NK-92 (cell line): ENCODE results near the gene LMX1B.

Experiments
- DNase-seq: peaks from one replicate; lab custom pipeline; 2025; ENCODE audit not compliant: unreplicated experiment; lab: John Stamatoyannopoulos, UW

Gene LMX1B

DNA sequence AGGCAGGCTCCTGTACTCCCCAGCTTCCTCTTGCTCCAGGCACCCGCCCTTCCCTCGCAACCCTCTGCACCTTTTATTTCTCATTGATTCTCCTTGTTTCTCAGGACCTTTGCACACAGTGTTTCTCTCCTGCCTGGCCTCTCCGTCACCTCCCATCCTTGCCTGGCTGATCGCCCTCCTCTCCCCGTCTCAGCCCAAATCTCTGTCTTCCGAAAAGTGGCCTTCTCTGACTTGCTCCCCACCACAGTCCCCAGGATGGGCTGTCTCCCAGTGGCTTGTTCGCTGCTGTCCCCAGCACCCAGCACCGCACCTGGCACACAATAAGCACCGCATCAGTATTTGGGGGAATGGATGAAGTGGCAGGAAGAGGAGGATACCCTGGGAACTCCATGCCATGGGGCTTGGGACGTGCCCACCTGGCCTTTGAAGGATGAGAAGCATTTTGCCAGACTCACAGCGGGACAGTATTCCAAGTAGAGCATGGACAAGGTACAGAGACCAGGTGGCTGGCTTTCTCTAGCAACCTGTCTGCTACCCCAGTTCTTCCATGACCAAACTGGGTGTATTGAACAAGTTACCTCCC is 62.5 kb downstream of the LMX1B start:
- no peak for DNase-seq

- DNase-seq, result no peak
Measured at GRCh38 chr9:126676685-126677143, 63.0 kb downstream of the LMX1B start.

DNA sequence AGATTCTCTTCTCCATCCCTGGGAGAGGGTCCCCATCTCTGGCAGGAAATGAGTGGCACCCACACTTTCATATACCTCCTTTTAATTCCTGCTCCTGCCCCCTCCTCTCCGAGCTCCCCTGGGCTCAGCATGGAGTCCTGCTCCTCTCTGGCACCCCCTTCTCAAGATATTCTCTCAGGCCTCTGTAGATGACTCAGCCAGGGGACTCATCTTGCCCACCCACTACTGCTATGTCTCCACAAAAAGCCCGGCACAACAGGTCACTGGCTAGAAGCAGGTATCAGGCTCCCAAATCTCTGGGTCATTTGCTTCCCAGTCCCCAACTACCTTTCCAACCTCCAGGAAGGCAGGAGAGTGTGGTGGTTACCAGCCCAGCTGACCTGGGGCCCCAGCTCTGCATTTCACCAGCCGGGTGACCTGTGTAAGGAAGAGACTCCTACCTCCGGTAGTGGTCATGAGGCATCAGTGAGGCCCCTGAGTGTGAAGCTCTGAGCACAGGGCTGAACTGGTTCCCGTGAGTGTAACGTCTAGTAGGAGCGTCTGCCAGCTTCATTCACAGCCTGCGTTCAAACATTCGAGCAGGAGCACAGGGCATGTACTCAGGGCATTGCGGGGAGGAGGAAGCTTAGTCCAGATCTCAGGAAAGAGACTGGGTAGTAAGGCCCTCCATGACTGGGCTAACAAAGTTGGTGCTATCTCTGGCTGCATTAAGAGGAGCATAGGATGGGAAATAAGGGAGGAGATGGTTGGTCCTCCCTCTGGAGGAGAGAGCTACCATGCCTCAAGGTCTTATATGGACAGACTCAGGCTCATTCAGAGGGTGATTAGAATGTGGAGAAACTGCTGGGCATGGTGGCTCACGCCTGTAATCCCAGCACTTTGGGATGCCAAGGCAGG is 63.7 kb downstream of the LMX1B start:
- DNase-seq, result no peak

DNA sequence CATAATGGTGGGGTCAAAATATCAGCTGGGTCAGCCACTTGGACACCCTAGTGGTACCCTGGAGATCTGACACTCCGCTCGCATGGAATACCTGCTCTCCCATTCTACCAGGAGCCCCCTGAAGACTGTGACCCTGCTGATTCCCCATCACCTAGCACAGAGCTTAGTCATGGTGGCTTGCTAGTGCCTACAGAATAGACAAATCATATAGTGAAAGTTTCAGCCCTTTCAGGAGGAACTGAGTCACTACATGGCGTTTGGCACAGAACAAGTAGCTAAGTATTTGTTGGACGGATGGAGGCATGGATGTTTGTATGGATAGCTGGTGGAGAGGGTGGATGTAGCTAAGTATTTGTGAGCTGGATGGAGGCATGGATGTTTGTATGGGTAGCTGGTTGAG is 65.3 kb downstream of the LMX1B start:
- no peak for DNase-seq

DNA sequence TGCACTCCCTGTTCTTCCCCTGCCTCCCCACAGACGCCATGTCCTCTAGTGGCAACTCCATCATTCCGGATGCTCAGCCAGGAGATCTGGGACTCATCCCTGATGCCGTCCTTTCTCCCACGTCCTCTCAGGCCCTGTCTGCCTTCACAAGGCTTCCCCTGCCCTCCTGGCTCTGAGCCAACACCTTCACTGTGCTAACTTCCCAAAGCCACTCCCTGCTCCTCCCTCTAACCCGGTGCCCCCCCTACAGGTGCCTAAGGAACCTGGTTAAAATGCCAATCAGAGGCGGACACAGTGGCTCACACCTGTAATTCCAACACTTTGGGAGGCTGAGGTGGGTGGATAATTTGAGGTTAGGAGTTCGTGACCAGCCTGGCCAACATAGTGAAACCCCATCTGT is 67.6 kb downstream of the LMX1B start:
- no peak for DNase-seq

GRCh38 chr9:126682113-126682810 is 68.5 kb downstream of the LMX1B start:
- no peak for DNase-seq

DNA sequence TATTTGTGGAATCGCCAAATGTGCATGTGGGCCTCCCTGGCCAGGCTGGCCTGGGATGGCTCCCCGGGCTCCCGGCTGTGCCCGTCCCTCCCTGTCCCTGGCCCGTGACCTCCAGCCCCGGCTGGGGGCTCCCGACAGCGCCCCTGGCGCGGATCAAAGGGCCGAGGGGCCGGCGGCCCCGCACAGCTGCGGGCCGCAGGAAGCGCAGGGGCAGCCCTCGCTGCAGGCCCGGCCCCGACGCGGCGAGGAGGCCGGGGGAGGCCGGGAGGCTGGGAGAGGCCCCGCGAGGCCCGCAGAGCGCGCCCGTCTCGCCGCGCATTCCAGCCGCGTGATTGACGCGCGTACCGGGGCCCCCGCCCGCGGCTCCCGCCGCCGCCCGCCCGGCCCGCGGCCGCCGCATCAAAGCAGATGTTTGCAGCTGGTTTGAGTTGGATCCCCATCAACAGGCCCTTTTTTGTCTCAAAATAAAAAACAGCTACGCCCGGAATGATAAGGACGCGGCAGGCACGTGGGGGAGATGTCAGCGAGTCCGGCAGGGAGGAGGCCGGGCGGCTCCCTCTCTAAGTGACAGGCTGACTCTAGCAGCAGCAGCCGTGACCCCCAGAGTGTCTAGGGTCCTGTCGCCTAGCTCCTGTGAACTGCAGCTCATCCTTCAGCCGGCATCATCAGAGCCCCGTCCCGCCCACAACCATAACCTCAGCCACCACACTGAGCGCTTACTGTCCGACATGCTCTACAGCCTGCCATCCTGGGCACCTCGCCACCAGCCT is 69.4 kb downstream of the LMX1B start:
- no peak for DNase-seq

DNA sequence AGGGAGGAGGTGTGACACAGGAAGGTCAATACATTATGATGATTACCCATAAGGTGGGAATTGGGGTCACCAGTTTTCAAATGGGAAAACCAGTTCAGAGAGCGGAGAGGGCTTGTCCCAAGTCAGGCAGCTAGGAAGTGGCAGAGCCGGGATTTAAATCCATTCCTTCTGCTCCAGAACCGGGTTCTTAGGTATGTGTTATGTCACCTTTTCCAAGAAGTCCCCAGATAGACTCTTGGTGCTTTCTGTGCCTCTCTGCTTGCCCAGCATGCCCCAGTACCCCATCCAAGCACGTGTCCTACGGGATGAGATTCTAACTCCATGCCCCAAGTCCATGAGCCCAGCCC is 69.9 kb downstream of the LMX1B start:
- no peak for DNase-seq

- DNase-seq, result no peak
Measured at GRCh38 chr9:126684345-126684744, 70.6 kb downstream of the LMX1B start.

DNA sequence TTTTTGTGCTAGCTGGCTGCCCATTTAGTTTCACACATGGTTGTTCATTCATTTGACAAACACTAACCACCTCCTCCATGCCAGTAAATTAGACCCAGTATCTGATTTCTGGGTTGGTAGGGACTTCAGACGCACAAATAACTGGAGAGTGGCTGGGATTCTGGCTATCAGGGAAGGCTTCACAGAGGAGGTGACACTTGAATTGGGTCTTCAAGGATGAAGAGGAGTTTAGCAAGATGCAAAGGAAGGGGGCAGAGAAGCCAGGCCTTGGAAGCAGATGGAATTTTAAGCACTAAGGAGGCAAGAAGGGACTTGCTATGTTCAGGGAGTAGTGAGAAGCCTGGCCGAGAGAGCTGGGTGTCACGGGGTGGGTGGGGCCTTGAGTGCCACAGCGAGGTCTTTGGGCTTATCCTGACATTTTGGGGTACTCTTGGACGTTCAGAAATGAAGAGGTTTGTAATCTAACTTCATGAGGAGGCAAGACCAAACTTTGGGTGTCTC is 71.3 kb downstream of the LMX1B start:
- DNase-seq, result no peak

DNA sequence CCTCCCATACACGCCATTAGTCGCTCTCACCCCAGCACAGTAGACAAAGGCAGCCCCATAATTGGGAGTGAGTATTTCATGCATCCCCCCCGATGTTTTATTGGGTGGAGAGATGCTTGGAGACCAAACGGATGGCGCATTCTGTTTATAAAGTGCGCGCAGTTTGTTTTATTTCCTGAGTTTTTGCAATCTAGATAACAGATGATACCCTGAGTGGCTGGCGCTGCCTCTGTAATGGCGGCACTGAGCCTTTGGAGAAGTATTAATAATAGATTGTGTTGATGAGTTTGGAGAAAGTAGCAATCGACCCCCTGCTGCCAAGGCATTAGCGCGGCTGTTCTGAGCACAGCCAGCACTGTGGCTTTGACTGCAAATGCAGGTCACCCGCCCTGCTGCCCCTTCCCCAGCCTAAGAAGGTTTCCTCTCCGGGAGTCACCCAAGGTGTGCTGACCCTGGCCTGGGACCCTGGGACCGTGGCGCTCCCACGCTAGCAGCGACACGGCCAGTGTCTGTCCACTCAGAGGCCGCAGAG is 74.3 kb downstream of the LMX1B start:
- no peak for DNase-seq

DNA sequence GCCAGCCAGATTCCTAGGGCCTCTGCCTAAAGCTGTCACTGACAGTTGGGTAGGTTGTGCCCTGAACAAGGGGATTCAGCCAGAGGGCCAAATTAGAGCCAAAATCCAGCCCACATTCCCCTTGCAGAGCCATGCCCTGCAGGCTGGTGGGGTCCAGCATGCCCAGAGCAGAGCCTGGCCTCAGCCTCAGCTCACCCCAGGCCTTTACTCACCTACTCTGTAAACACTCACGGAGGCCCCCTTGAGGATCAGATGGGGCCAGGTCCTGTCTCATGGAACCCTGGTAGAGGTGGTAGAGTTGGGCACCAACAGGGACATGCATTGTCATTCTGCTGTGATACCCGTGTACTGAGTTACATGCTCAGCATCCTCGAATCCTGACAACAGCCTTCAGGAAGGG is 74.9 kb downstream of the LMX1B start:
- no peak for DNase-seq

DNA sequence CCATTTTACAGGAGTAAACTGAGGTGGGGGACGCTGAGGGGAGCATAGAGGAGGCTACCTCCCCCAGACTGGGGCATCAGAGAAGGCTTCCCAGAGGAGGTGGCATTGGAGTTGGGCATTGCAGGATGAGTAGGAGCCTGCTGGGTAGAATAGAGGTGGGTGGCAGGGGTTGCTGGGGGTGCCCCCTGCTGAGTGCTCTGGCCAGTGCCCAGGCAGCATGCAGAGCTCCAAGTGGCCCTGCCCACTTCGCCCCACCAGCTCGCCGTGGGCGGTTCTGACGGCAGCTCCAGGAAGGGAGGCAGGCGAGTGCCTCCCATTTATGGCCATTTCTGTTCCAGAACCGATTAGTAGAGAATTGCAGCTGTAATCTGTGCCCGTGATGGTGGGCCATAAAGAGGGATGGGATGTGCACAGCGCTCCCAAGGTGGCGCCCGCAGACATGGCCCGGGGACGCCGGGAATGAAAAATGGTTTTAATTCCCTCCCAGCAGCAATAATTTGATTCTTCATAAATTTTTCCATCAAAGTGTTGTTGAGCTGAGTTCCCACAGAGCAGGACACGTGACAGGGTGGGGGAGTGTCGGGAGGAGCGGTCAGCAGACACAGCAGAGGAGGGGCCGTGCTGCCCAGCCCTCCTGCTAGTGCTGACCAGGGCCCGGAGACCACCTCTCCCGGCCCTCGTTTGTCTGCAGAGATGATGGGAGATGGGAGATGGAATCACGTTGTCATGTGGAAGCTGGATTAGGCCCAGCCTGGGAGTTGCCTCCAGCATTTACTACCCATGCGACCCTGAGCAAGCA is 75.5 kb downstream of the LMX1B start:
- no peak for DNase-seq

DNA sequence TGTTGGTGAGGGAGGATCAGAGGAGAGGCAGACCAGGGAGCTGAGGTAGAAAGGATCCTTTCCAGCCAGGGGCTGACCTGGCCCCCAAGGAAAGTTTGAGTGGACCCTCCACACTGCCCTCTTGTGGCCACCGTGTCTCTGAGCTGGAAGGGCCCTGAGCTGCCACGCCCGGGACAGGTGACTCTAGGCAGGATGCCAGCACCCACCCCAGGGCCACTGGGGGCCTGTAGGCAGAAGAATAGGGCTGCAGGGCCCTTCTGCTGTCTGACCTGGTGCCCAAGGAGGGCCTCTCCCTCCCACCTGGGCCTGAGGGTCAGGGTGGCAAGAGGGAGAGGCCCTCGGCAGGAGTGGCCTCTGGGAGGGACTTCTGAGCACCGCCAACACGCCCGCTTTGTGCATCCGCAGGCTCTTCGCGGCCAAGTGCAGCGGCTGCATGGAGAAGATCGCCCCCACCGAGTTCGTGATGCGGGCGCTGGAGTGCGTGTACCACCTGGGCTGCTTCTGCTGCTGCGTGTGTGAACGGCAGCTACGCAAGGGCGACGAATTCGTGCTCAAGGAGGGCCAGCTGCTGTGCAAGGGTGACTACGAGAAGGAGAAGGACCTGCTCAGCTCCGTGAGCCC is 76.8 kb downstream of the LMX1B start:
- DNase-seq, result no peak

DNA sequence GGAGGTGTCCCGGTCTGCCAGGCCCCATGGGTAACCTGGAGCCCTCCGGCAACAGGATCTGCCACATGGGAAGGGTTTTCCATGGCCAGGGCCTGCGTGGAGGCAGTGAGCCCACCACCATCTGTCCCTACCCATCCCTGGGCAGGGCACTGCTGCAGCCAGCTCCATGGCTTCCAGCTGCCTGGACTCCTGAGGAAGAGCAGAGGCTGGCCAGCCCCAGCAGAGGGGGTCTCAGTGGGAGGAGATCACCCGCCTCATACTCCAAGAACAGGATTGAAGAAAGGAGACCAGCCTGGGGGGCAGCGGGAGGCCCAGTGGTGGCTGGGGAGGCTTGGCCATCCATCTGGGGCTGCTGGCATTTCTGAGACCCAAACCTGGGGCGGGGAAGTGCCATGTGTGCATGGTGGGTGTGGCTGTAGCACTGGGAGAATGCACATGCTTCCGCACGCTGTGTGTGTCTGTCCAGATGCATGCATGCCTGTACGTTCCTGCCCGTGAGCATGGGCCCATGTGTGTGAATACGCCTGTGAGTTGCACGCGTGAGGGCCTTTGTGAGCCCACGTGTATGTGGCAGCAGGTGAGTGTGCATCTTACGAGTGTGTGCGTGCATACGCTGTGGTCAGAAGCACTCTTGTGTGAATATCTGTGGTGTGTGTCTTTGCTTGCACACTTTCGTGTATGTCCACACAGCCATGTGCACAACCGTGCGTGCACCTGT is 78.5 kb downstream of the LMX1B start:
- no peak for DNase-seq

DNA sequence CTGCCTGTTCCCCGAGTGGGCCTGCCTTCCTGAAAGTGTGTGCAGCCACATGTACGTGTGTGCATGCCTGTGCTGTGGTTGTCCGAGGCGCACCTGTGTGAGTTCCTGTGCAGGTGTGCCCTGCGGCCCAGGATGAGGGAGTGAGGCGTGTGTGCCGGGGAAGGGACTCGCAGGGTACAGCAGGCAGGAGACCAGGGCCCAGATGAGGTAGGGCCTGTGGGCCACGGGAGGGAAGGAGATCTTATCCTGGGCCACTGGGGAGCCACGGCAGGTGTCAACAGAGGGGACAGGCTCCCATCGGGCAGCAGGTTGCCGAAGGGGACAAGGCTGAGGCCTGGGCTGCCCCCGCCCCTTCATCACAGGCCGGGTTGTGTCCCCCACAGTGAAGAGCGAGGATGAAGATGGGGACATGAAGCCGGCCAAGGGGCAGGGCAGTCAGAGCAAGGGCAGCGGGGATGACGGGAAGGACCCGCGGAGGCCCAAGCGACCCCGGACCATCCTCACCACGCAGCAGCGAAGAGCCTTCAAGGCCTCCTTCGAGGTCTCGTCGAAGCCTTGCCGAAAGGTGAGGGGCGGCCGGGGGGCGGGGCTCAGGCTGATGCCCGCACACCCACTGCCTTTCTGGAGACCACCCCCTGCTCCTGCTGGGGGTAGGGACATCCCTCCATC is 79.2 kb downstream of the LMX1B start:
- no peak for DNase-seq

DNA sequence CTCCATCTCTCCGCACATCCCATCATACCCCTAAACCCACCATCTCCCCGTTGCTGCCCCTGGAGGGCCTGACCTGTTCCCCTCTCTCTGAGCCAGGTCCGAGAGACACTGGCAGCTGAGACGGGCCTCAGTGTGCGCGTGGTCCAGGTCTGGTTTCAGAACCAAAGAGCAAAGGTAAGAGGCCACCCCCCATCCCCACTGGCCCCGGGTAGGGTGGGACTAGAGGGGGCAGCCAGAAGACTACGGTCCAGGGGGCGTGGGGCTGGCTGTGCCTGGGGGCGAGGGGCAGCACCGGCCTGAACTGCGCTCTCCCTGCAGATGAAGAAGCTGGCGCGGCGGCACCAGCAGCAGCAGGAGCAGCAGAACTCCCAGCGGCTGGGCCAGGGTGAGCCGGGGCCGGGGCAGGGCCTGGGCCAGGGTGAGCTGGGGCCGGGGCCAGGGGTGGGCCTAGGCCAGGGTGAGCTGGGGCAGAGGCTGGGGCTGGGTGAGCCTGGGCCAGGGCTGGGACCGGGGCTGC is 79.8 kb downstream of the LMX1B start:
- no peak for DNase-seq
